DMS114 treated with DMSO at 0.1 percent for 48 hours (cell line): ENCODE measurements around the gene ATOSB.
A peak's percentile ranks its signal among the peaks of the same experiment; 100 is the strongest.

Experiments
- DNase-seq: peaks from one replicate; lab custom pipeline; 2025; ENCODE audit not compliant: unreplicated experiment; lab: John Stamatoyannopoulos, UW

ATOSB gene

DNA sequence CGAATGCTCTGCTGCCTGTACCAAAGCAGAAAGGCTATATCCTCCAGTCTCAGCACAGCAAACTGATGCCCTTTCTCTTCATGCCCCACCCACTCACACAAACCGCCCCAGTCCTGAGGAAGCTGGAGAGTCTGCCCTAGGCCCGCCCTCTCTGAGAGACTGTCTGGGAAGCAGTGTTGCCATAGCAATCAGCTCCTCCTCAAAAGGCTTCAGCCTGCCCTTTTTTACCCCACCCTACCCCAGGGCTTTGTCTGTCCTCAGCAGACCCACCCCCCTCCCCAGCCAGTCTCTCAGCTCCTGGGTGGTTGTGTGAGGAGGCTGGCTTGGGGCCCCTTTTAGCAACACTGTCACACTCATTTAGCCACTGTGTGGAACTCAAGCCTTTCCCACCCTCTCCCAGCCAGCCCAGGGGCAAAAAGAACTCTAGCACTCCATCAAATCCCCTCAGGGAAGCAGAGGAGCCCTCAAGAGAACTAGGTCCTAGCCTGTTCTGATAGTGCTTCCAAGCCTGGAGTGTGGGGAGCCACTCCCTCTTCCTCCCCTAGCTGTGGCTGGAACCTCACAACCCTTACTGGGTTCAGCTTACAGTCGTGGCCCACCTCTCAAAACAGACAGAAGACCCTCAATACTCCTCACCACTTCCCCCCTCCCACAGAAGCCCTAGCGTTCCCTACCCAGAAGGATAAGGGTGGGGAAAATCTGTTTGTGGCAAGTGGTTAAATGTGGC, 1.4 kb downstream of the ATOSB start:
- peak; percentile 32 for DNase-seq

DNA sequence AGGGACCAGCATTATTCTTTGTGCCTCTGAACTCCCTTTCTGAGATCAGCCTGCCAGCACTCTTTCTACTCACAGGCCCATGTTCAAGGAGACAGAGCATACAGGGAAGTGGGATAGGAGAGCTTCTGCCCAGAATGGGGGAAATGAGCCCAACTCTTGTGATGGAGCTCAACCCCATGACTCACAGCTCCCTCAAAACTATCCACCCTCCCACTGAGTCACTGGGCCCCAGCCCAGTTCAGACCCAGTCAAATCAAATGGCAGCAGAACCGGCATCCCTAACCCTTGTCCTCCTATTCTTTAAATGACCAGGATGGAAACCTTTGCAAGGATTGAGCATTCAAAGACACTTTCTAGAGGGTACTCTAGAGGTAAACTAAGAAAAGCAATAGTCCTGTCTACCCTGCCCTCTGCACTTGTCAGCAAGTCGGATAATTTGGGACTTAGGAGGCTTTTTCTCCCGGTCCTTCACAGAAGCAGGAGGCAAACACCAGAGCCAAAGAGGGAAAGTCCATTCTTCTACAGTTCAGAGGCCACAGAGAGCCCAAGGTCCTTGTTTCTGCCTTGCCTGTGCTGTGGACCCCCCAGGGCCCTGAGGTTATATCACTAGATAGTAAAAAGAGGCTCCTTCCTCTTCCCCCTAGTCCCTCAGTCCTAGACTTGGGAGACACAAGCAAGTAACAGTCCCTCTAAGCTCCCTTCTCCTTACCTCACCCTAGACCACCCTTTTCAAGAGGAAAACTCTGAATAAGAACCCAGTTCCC, 3.2 kb downstream of the ATOSB start:
- no peak for DNase-seq

DNA sequence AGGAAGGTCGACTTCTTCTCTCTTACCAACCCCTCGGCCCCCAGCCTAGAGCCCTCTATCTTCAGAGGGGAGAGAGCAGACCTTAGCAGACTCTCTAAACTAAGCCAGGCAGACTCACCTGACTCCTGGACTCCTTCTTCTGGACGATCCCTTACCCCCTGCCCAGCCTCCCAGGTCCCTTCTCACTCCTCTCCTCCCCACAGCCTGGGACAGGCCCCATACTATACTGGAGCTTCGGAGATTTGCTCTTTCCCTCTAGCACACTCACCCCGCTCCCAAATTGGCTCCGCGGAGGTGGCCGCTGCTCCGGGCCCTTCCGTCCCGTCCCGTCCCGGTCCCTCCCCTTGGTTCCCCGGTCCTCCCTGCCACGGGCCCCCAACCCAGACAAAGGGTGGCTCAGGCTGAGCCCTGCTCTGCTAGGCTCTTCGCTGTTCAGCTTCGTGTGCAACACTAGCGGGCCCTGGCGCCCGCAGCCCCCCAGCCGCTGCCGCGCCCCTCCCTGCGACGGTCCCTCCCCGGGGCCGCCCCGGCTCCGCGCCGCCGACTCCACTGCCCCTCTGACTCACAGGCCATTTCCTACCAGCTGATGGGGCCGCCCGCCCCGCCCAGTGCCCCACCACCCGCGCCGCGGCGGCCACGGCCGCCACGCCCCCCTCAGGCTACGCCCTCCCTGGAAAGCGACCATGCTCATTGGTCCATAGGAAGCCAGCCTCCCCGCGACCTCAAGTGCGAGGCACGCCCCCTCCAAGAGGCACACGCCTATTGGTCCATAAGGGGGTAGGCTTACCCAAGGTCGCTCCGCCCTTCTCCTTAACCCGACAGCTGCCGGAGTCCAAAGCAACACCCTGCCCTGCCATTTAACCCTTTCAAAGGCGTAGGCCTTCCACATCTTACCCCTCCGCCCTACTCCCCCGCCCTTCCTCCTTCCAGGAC, 4.4 kb downstream of the ATOSB start:
- DNase-seq: peak; percentile 92

DNA sequence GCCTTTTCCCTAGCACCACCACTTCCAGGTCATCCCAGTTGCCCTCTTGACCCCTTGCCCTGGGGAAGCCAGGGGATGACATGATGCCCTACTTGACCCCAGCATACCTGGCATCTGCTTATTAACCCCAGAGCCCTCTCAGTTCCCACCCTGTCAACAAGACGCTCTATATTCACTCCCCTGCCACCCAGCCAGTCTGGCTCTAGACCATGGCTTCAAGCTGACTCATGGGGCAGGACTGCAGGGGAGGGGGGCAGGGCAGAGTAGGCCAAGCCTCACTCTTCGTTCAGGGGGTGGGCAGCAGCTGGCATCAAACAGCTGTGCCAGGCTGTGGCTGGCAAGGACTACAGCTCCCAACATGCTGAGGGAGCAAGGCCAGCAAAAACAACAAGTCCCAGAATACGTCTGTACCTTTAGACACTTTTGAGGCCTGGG, 5.3 kb downstream of the ATOSB start:
- no peak for DNase-seq

GRCh38 chr9:35108946-35109575, 6.6 kb downstream of the ATOSB start:
- DNase-seq: no peak

- no peak for DNase-seq
Observed at GRCh38 chr9:35108461-35108860, 7.2 kb downstream of the ATOSB start.

DNA sequence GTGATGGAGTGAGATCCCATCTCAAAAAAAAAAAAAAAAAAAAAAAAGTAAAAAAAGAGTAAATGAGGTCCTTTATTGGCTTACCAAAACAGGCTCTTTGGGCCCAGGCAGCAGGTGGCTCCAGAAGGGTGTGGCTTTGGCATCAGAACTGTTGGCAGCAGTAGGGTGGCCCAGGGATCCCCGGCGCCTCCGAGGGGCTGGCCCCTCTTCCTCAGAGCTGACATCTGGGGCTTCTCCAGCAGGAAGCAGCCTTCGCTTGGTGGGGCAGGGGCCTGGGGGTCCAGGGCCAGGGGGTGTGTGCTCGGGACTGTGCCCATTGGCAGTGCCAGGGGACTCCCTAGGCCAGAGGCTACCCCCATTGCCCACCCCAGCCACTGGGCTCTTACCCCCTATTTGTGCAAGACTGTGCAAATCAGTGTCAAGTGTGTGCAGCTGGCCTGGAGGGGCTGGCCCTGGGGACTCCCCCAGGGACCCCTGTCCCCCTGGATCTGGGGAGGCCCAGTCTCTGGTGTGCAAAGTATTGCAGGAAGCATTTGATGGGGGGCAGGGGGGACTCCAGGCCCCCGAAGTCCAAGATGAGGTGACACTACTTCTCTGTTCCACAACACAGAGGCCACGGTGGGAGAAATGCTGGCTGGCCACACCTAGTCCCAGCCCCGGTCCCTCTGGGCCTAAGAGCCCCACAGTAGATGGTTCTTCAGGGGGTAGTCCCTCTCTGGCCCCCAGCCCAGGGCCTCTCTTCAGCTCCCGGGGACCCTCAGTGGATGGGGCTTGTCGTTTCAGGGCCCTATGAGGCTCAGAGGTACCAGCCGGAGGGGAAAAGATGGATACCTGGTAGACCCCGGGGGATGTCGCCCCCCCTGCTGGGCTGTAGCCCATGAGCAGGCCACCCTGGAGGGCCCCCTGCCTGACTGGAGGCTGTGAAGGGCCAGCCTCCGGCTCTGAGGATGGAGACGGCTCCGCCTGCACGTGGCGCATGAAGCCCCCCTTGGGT, 8.1 kb downstream of the ATOSB start:
- DNase-seq: no peak

GRCh38 chr9:35106343-35106730, 9.3 kb downstream of the ATOSB start:
- DNase-seq: no peak

DNA sequence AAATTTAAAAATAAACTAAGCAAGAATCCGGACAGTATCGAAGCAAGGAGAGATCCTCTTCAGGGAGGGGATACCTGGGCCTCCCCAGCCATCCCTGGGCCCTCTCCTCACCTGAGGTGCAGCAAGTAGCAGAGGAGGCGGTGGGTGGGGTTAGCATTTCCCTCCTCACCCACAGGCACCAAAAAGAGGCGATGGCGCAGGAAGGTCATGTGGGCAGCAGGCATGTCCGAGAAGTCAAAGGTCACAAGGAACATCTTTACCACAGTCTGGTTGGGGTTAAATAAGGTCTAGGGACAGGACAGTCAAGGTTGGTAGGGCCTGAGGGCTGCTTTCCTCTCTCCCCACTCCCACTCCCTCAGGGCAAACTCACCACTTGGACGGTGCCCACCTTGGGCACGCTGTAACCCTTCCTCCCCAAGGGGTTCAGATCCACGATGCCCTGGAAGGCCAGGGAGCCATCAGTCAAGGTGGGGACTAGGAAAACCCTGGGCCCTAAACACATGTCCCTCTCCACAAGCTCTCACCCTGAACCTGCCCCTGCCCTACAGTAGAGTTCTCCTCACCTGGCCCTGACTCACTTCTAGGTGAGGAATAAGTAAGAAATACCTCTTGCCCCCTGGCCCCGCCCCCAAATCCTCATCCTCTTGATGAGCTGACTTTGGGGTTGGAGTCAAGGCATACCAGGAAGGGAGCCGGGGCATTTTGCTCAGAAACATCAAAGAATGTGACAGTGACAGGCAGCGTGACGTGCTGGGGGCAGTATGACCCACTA, 9.9 kb downstream of the ATOSB start:
- no peak for DNase-seq

GRCh38 chr9:35105126-35105525, 10.5 kb downstream of the ATOSB start:
- DNase-seq: no peak

- DNase-seq: no peak
Observed at GRCh38 chr9:35104586-35104985, 11.1 kb downstream of the ATOSB start.

GRCh38 chr9:35103660-35104191, 11.9 kb downstream of the ATOSB start:
- no peak for DNase-seq

DNA sequence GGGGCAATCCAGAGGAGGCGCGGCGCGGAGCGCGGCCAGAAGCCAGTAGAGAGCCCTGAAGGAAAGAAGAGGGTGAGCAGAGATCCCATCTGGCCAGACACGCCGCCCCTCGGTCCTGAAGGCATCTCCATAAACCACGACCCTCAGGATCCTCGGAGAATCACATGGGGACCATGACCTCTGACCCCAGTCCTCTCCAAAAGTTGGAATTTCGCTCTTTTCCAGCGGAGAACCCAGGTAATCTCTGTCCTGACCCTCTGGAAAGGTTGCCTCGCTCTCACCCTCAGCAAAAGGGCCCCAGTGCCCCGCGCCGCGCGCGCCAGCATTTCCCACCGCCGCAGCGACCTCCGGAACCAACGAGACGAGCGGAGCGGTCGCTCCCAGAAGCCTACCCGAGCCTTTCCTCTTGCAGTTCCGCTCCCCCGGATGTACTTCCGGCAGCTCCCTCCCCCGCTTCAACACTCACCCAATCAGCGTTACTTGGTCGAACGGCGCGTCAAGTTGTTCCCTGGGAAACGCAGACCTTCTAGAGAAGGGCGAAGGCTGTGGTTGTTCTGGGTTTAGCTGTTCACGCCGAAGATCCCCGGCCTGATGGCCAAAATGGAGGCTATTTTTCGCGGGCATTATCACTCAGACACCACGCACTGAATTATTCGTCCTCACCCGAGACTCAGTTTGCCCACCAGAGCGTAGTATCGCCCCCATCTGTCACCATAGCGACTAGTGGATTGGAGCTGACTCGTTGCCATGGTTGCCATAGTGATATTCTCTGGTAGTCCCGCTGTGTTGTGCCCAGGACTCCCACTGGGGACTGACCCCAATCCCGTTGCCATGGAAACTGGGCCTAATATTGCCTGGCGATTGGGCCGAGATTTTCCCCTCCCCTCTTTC, 12.6 kb downstream of the ATOSB start, which contains the start of gene STOML2:
Gene STOML2, minus strand, starts transcription at position 363 of the 891 bp plus-strand sequence. Its CDS starts 37 bp downstream, at position 326.
- peak; percentile 90 for DNase-seq

- DNase-seq: no peak
Observed at GRCh38 chr9:35102465-35102768, 13.2 kb downstream of the ATOSB start.

GRCh38 chr9:35097573-35097972, 18.1 kb downstream of the ATOSB start:
- DNase-seq: no peak

DNA sequence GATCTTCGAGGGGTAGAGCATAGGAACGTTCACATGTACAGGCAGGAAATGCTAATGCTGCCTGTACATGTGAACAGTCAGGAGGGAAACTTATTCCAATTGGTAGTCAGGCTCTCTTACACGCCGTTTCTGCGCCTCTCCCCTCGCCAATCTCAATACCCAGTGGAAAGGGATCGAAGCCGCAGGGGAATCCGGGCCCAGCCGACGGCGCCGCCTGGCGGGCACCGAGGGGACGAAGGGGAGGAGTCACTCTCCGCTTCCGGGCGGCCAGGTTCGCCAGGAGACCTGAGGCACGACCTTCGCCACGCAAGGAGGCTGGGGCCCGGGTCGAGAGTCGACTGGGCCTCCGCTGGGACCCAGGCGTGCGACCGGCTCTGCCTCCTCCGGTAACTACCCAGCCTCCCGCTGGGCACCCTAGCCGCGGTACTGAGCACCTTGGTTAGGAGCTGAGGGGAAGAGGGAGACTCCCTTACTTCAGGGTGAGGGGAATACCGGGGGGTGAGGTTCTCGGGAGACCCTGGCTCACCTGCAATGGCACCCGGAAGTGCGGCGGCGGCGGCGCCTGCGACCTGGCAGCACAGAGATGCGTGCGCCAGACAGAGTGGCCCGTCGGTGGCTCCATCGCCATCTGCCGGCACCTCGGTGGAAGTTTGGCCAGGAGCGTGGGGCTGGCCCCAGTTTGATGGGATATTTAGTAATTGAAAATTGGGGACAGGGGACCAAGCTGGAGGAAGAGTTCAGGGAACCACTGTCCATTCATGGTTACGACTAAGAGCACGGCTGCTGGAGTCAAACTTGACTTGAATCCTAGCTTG, 19.4 kb downstream of the ATOSB start, which contains the start of gene PIGO:
Gene PIGO, minus strand, starts transcription at position 557 of the 815 bp plus-strand sequence. CDS start 1,026 bp downstream, outside the sequence.
- DNase-seq: peak; percentile 52

GRCh38 chr9:35091536-35091935, 24.1 kb downstream of the ATOSB start:
- no peak for DNase-seq
